GM19035 (cell line): ENCODE measurements around the gene ATP6V1G3.
"Not testable (repeated sequence)": the region's sequence is repeated elsewhere in the genome, so short reads cannot be mapped to it uniquely, and the experiment has no call there.

Source experiments
- ATAC-seq: cut with Tn5 transposase; IDR thresholded peaks from one replicate; pipeline ENCODE4 v1.9.1; 2021; ENCODE audit not compliant: unreplicated experiment

The ATP6V1G3 gene

GRCh38 chr1:198540580-198540979 is at the start of gene ATP6V1G3:
ATP6V1G3 (minus strand) TSS chr1:198540680; CDS start chr1:198540650, 30 bp downstream.
- ATAC-seq = no peak

- no peak for ATAC-seq
Measured at GRCh38 chr1:198588845-198589244, 48.4 kb upstream of the ATP6V1G3 start.

GRCh38 chr1:198584163-198584562 is 43.7 kb upstream of the ATP6V1G3 start:
- ATAC-seq = no peak

GRCh38 chr1:198583209-198583802 is 42.8 kb upstream of the ATP6V1G3 start:
- not testable (repeated sequence) for ATAC-seq

GRCh38 chr1:198577444-198577843 is 37.0 kb upstream of the ATP6V1G3 start:
- ATAC-seq = no peak

- no peak for ATAC-seq
Measured at GRCh38 chr1:198575798-198576641, 35.5 kb upstream of the ATP6V1G3 start.

GRCh38 chr1:198575292-198575691 is 34.8 kb upstream of the ATP6V1G3 start:
- no peak for ATAC-seq

GRCh38 chr1:198574325-198574724 is 33.8 kb upstream of the ATP6V1G3 start:
- ATAC-seq = no peak

- no peak for ATAC-seq
Measured at GRCh38 chr1:198564716-198565115, 24.2 kb upstream of the ATP6V1G3 start.

- no peak for ATAC-seq
Measured at GRCh38 chr1:198564157-198564556, 23.7 kb upstream of the ATP6V1G3 start.

GRCh38 chr1:198563583-198563982 is 23.1 kb upstream of the ATP6V1G3 start:
- ATAC-seq = no peak

GRCh38 chr1:198560161-198560560 is 19.7 kb upstream of the ATP6V1G3 start:
- no peak for ATAC-seq

GRCh38 chr1:198559362-198559761 is 18.9 kb upstream of the ATP6V1G3 start:
- no peak for ATAC-seq

- ATAC-seq = no peak
Measured at GRCh38 chr1:198558402-198558801, 17.9 kb upstream of the ATP6V1G3 start.

- ATAC-seq = peak; percentile 82
Measured at GRCh38 chr1:198556971-198557370, 16.5 kb upstream of the ATP6V1G3 start.

- ATAC-seq = no peak
Measured at GRCh38 chr1:198552668-198553416, 12.4 kb upstream of the ATP6V1G3 start.

- ATAC-seq = no peak
Measured at GRCh38 chr1:198550941-198551524, 10.6 kb upstream of the ATP6V1G3 start.

- ATAC-seq = peak; percentile 74
Measured at GRCh38 chr1:198549866-198550265, 9.4 kb upstream of the ATP6V1G3 start.

GRCh38 chr1:198548890-198549289 is 8.4 kb upstream of the ATP6V1G3 start:
- no peak for ATAC-seq

GRCh38 chr1:198545156-198545555 is 4.7 kb upstream of the ATP6V1G3 start:
- ATAC-seq = no peak

GRCh38 chr1:198544265-198544664 is 3.8 kb upstream of the ATP6V1G3 start:
- no peak for ATAC-seq
